Measurements from ENCODE around the gene TNNT3. TPM values are rescaled to one million over a fixed set of nuclear protein-coding genes. Genes with fewer than 3 reads are reported as not detected.
A peak's percentile ranks its signal among the peaks of the same experiment; 100 is the strongest.
"Not testable (repeated sequence)": the region's sequence is repeated elsewhere in the genome, so short reads cannot be mapped to it uniquely, and the experiment has no call there.

TNNT3 gene
- polyA plus RNA-seq, 12 donors: 2,865 to 9,652 (median 5,402) TPM

- no peak for DNase-seq
These were observed 13.2 kb downstream of the TNNT3 start for GRCh38 chr11:1932681-1933080.

GRCh38 chr11:1933416-1934334 lies 14.2 kb downstream of the TNNT3 start:
- no peak for DNase-seq

- DNase-seq: no peak
These were observed 15.0 kb downstream of the TNNT3 start for GRCh38 chr11:1934335-1935155.

- DNase-seq: no peak
These were observed 15.9 kb downstream of the TNNT3 start for GRCh38 chr11:1935156-1936071.

- DNase-seq: no peak
These were observed 16.7 kb downstream of the TNNT3 start for GRCh38 chr11:1936072-1936780.

GRCh38 chr11:1936781-1937615 lies 17.5 kb downstream of the TNNT3 start:
- no peak for DNase-seq

GRCh38 chr11:1937616-1938342 lies 18.3 kb downstream of the TNNT3 start:
- DNase-seq: no peak

GRCh38 chr11:1938343-1939005 lies 19.0 kb downstream of the TNNT3 start:
- no peak for DNase-seq

- DNase-seq: peak; percentile 84
These were observed 19.6 kb downstream of the TNNT3 start for GRCh38 chr11:1939006-1939625.

GRCh38 chr11:1939788-1940187 lies 20.3 kb downstream of the TNNT3 start:
- DNase-seq: not testable (repeated sequence)

- no peak for DNase-seq
These were observed 23.2 kb downstream of the TNNT3 start for GRCh38 chr11:1942558-1943260.

- no peak for DNase-seq
These were observed 24.1 kb downstream of the TNNT3 start for GRCh38 chr11:1943576-1943975.

- DNase-seq: no peak
These were observed 24.5 kb downstream of the TNNT3 start for GRCh38 chr11:1943977-1944376.

GRCh38 chr11:1946812-1947484 lies 27.4 kb downstream of the TNNT3 start, which contains the start of gene MRPL23:
Gene MRPL23 (plus strand): TSS chr11:1947332. CDS start chr11:1947363, 31 bp downstream.
- no peak for DNase-seq

GRCh38 chr11:1947592-1948237 lies 28.2 kb downstream of the TNNT3 start:
- no peak for DNase-seq

- DNase-seq: no peak
These were observed 28.9 kb downstream of the TNNT3 start for GRCh38 chr11:1948389-1948788.

All from muscle of arm (tissue), 12 donors.